Activated naive CD4-positive, alpha-beta T cell treated with anti-CD3 and anti-CD28 coated beads for 36 hours (primary cell): ENCODE measurements around the gene KMT5C. TPM values are rescaled to one million over a fixed set of nuclear protein-coding genes. Genes with fewer than 3 reads are reported as not detected.

Experiments used
- CTCF ChIA-PET: fragments of 350-600 bp; sonication (Branson Sonifier 250); formaldehyde crosslinking; loops from one replicate; lab custom pipeline; 2021; ENCODE audit warnings: antibody characterized with exemption; lab: Charles Lee
- DNase-seq: peaks from one replicate; pipeline ENCODE4 v3.0.0-alpha.2; 2020
- H3K27ac Mint-ChIP-seq: one replicate; pipeline ENCODE4 v1.8.0; 2021; ENCODE audit warnings: mild to moderate bottlenecking, mixed read lengths
- H3K27me3 Mint-ChIP-seq: one replicate; pipeline ENCODE4 v1.8.0; 2021; ENCODE audit warnings: low read depth, mixed read lengths
- H3K36me3 Mint-ChIP-seq: one replicate; pipeline ENCODE4 v1.8.0; 2021; ENCODE audit warnings: low read depth, mixed read lengths
- H3K4me1 Mint-ChIP-seq: one replicate; pipeline ENCODE4 v1.8.0; 2021; ENCODE audit warnings: low read depth, mixed read lengths
- H3K4me3 Mint-ChIP-seq: one replicate; pipeline ENCODE4 v1.8.0; 2021; ENCODE audit warnings: mild to moderate bottlenecking, moderate library complexity, mixed read lengths
- H3K9me3 Mint-ChIP-seq: one replicate; pipeline ENCODE4 v1.8.0; 2021; ENCODE audit warnings: mixed read lengths
- intact Hi-C: fragments of 100-400 bp; cut with micrococcal nuclease; formaldehyde crosslinking; loops from one replicate; pipeline ENCODE4 v1.15.1; 2023
- total RNA-seq, 2 experiments: library from RNA; stranded (reverse); gene quantifications; one replicate each; pipeline ENCODE4 v1.2.3, GENCODE V29; 2021

KMT5C gene
- total RNA-seq: 10 to 100 TPM; 45.9 to 47.1 TPM

GRCh38 chr19:55339105-55339888 is at the start of gene KMT5C:
KMT5C (plus strand) TSS chr19:55339876; CDS start chr19:55341937, 2,061 bp downstream.
- CTCF ChIA-PET: interaction anchor here (1.0 to 1.8 kb wide), 4 partner anchors 19 to 83 kb away, joined by 3 read pairs; partner anchors contain the start of gene HSPBP1

DNA sequence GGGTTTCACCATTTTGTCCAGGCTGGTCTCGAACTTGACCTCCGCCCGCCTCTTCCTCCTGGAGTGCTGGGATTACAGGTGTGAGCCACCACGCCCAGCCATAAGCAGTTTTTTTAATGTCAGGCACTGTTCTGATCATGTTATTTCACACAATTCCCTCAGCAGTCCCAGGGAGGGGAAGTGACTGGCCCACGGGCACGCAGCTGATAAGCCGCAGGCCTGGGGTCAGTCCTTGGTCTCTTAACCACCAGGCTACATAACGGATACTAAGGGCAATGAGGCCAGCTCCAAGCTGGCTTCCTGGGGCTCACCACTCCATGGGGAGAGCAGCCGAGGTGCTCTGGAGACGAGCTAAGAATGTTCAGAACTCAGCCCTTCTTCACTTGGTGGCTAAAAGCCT is 42.4 kb upstream of the KMT5C start:
- Mint-ChIP-seq H3K4me1 (peaks cover 6% of the 10 kb centered on the region), H3K36me3 (no peaks in the 10 kb centered on the region), H3K27me3 (no peaks in the 10 kb centered on the region), H3K4me3 (no peak overlapping the region), H3K9me3 (no peaks in the 10 kb centered on the region), H3K27ac (no peak overlapping the region)
- no peak for DNase-seq
- CTCF ChIA-PET: no interaction called here
- intact Hi-C loops: no loop called here

More at GRCh38 chr19:55339105-55339888, at the start of gene KMT5C:
- Mint-ChIP-seq H3K27me3 (no peaks in the 10 kb centered on the region), H3K9me3 (no peaks in the 10 kb centered on the region), H3K4me3 (peak within 1 kb of the TSS; percentile 90), H3K27ac (peak within 1 kb of the TSS; percentile 92), H3K4me1 (peaks cover 12% of the 10 kb centered on the region), H3K36me3 (peaks cover 12% of the 10 kb centered on the region)
- intact Hi-C loops: loop anchor here (1.0 to 5.0 kb wide), 14 partner anchors 15 to 874 kb away; partner anchors contain the start of genes COX6B2, FIZ1, HSPBP1 and ISOC2
- peak; percentile 100 for DNase-seq

DNA sequence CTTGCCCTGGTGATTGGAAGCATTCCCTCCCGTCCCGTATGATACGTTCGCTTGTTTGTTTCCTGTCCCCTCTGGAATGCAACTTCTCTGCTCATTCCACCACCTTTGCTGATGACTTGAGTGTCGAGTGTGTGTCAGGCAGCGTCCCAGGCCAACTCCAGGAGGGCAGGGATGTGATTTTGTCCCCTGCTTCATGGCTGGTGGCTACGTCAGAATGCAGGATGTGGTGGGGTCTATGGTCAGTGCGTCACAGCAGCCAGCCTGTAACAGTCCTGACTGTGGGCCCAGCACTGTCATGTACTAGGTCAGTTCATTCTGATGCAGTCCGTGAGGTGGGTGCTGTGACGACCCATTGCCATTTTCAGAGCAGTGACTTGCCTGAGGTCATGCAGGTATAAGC is 39.7 kb upstream of the KMT5C start:
- intact Hi-C loops: loop anchor here (5.0 kb wide), 2 partner anchors 52 to 107 kb away; partner anchors contain the start of genes COX6B2 and UBE2S
- CTCF ChIA-PET: interaction anchor here (0.9 to 3.1 kb wide), 2 partner anchors 8 to 49 kb away, joined by 3 to 28 read pairs; no protein-coding TSS in a partner anchor
- H3K36me3 Mint-ChIP-seq: no peaks in the 10 kb centered on the region
- H3K27ac Mint-ChIP-seq: no peak overlapping the region
- no peak overlapping the region for H3K4me3 Mint-ChIP-seq
- no peaks in the 10 kb centered on the region for H3K9me3 Mint-ChIP-seq
- DNase-seq: no peak
- no peaks in the 10 kb centered on the region for H3K27me3 Mint-ChIP-seq
- peaks cover 6% of the 10 kb centered on the region for H3K4me1 Mint-ChIP-seq

- Mint-ChIP-seq H3K4me1 (peaks cover 7% of the 10 kb centered on the region), H3K36me3 (no peaks in the 10 kb centered on the region), H3K27ac (no peak overlapping the region), H3K9me3 (no peaks in the 10 kb centered on the region), H3K27me3 (no peaks in the 10 kb centered on the region), H3K4me3 (no peak overlapping the region)
- no peak for DNase-seq
- intact Hi-C loops: loop anchor here (1.0 to 5.0 kb wide), 4 partner anchors 42 to 106 kb away; partner anchors contain the start of genes COX6B2, PPP6R1 and UBE2S
- CTCF ChIA-PET: interaction anchor here (0.6 to 3.2 kb wide), 24 partner anchors 7 to 204 kb away, joined by 3 to 28 read pairs (median 4); partner anchors contain the start of genes BRSK1, HSPBP1, KMT5C and PPP6R1
Observed at GRCh38 chr19:55300886-55301458, 38.7 kb upstream of the KMT5C start.

DNA sequence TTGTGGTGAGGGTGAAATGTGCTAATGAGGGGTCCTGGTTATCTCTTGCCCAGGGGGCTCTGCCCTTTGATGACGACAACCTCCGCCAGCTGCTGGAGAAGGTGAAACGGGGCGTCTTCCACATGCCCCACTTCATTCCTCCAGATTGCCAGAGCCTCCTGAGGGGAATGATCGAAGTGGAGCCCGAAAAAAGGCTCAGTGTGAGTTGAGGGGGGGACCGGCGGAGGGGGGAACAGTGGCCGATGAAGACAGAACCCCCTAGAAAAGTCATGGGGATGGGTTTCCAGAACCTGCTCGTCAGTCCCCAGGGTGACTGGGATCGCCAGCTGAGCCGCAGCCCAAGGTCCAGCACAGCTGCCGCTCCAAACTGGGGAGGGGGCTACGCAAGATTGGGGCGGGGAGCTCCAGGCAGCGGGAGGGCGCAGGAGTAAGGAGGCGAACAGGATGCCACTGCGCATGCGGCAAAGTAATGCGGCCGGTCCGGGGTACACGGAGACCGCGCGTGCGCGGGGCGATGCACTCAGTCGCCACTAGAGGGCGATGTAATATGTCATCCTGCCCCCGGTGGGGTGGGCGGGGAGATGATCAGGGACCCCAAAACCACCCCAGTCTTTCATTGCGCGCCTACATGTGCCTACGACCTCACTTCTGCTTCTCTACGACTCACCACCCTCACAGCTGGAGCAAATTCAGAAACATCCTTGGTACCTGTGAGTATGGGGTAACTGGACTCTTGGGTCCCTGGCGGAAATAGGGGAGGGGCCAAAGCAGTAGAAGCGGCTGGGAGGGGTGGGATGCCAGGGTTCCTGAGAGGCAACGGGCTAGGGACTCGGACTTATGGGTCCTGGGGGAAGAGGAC is 38.0 kb upstream of the KMT5C start:
- no peaks in the 10 kb centered on the region for H3K27me3 Mint-ChIP-seq
- peak overlapping the region; percentile 78 for H3K4me3 Mint-ChIP-seq
- DNase-seq: peak; percentile 96
- CTCF ChIA-PET: interaction anchor here (0.6 to 3.2 kb wide), 26 partner anchors 8 to 203 kb away, joined by 3 to 28 read pairs (median 4); partner anchors contain the start of genes BRSK1, HSPBP1, KMT5C and PPP6R1
- H3K4me1 Mint-ChIP-seq: peaks cover 7% of the 10 kb centered on the region
- intact Hi-C loops: loop anchor here (1.0 to 5.0 kb wide), 5 partner anchors 38 to 106 kb away; partner anchors contain the start of genes COX6B2, KMT5C, PPP6R1 and UBE2S
- no peaks in the 10 kb centered on the region for H3K36me3 Mint-ChIP-seq
- no peaks in the 10 kb centered on the region for H3K9me3 Mint-ChIP-seq
- H3K27ac Mint-ChIP-seq: peak overlapping the region; percentile 86

DNA sequence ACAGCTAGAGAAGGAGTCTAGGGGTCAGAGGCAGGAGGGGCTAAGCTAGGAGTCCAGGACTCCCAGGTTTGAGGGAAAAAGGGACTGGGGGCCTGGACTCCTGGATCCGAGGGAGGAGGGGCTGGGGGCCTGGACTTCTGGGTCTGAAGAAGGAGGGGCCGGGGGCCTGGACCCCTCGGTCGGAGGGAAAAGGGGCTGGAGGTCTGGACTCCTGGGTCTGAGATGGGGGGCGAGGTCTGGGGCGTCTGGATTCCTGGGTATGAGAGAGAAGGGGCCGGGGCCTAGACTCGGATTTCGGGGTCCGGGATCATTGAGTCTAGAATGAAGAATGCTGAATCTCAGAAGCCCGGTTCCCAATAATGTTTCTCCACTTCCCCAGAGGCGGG is 37.4 kb upstream of the KMT5C start:
- Mint-ChIP-seq H3K9me3 (no peaks in the 10 kb centered on the region), H3K4me1 (peaks cover 7% of the 10 kb centered on the region), H3K36me3 (no peaks in the 10 kb centered on the region), H3K4me3 (peak overlapping the region; percentile 78), H3K27me3 (no peaks in the 10 kb centered on the region), H3K27ac (peak overlapping the region; percentile 86)
- no peak for DNase-seq
- CTCF ChIA-PET: interaction anchor here (0.6 to 3.2 kb wide), 17 partner anchors 9 to 175 kb away, joined by 3 to 28 read pairs (median 5); partner anchors contain the start of genes PPP6R1 and TMEM238
- intact Hi-C loops: loop anchor here (1.0 to 5.0 kb wide), 3 partner anchors 37 to 105 kb away; partner anchors contain the start of genes COX6B2, KMT5C and UBE2S

GRCh38 chr19:55303477-55303876 is 36.2 kb upstream of the KMT5C start:
- no peaks in the 10 kb centered on the region for H3K9me3 Mint-ChIP-seq
- H3K36me3 Mint-ChIP-seq: no peaks in the 10 kb centered on the region
- intact Hi-C loops: loop anchor here (5.0 kb wide), 2 partner anchors 49 to 104 kb away; partner anchors contain the start of genes COX6B2 and UBE2S
- H3K27ac Mint-ChIP-seq: no peak overlapping the region
- H3K27me3 Mint-ChIP-seq: no peaks in the 10 kb centered on the region
- peaks cover 7% of the 10 kb centered on the region for H3K4me1 Mint-ChIP-seq
- no peak overlapping the region for H3K4me3 Mint-ChIP-seq
- CTCF ChIA-PET: interaction anchor here (0.7 to 3.2 kb wide), 3 partner anchors 47 to 80 kb away, joined by 3 to 26 read pairs (median 4); partner anchors contain the start of gene TMEM238
- DNase-seq: no peak

GRCh38 chr19:55304279-55304978 is 35.2 kb upstream of the KMT5C start:
- H3K4me3 Mint-ChIP-seq: no peak overlapping the region
- peak; percentile 65 for DNase-seq
- no peak overlapping the region for H3K27ac Mint-ChIP-seq

DNA sequence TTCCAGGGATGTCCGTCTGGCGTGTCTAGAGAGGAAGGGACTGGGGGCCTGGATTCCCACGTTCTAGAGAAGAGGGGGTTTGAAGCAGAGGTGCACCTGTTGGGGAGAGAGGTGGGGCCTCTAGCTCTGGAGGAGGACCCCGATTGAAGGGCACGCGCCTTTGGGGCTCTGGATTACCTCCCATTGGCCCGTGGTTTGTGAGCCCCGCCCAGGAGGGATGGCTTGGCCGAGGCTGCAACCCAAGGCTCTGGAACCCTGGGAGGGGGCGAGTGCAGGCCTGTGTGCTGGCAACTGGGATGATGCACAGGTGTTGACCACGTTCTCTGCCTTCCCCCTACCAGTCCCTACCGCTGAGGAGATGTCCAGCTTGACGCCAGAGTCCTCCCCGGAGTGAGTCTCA is 34.7 kb upstream of the KMT5C start:
- Mint-ChIP-seq H3K27ac (no peak overlapping the region), H3K27me3 (no peaks in the 10 kb centered on the region), H3K9me3 (no peaks in the 10 kb centered on the region), H3K36me3 (no peaks in the 10 kb centered on the region), H3K4me3 (no peak overlapping the region), H3K4me1 (peaks cover 7% of the 10 kb centered on the region)
- DNase-seq: no peak
- intact Hi-C loops: loop anchor here (5.0 kb wide), 2 partner anchors 47 to 102 kb away; partner anchors contain the start of genes COX6B2 and UBE2S
- CTCF ChIA-PET: no interaction called here

More at GRCh38 chr19:55304279-55304978, 35.2 kb upstream of the KMT5C start:
- CTCF ChIA-PET: no interaction called here
- Mint-ChIP-seq H3K4me1 (peaks cover 7% of the 10 kb centered on the region), H3K36me3 (no peaks in the 10 kb centered on the region), H3K27me3 (no peaks in the 10 kb centered on the region), H3K9me3 (no peaks in the 10 kb centered on the region)
- intact Hi-C loops: loop anchor here (5.0 kb wide), 2 partner anchors 48 to 103 kb away; partner anchors contain the start of genes COX6B2 and UBE2S

DNA sequence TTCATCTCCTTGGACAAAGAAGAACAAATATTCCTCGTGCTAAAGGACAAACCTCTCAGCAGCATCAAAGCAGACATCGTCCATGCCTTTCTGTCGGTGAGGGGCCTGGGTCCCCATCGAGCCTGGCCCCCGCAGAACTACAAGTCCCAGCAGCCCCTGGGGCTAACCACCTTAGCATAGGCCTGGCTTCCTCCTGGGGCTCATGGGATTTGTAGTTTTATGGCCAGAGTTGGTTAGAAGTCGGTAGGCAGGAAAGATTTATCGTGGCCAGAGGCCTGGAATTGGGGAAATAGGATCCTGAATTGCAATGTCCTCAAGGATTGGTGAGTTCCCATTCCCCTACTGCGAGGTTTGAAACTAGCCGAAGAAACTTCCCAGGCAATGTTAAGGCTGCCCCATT is 34.2 kb upstream of the KMT5C start:
- intact Hi-C loops: no loop called here

More for the DNA sequence above, 34.2 kb upstream of the KMT5C start:
- Mint-ChIP-seq H3K27me3 (no peaks in the 10 kb centered on the region), H3K9me3 (no peaks in the 10 kb centered on the region), H3K36me3 (no peaks in the 10 kb centered on the region), H3K4me3 (no peak overlapping the region), H3K27ac (peak overlapping the region; percentile 53), H3K4me1 (peaks cover 7% of the 10 kb centered on the region)
- DNase-seq: peak; percentile 63
- CTCF ChIA-PET: interaction anchor here (1.2 kb wide), 1 partner anchor 148 kb away, joined by 3 read pairs; no protein-coding TSS in a partner anchor
